DMS79 treated with DMSO at 0.1 percent for 48 hours (cell line): Measurements from ENCODE around the gene UPF1.

ENCODE experiments used
- DNase-seq: peaks from one replicate; lab custom pipeline; 2025; lab: John Stamatoyannopoulos, UW

The UPF1 gene

GRCh38 chr19:18857223-18857622 is 25.5 kb downstream of the UPF1 start:
- no peak for DNase-seq

DNA sequence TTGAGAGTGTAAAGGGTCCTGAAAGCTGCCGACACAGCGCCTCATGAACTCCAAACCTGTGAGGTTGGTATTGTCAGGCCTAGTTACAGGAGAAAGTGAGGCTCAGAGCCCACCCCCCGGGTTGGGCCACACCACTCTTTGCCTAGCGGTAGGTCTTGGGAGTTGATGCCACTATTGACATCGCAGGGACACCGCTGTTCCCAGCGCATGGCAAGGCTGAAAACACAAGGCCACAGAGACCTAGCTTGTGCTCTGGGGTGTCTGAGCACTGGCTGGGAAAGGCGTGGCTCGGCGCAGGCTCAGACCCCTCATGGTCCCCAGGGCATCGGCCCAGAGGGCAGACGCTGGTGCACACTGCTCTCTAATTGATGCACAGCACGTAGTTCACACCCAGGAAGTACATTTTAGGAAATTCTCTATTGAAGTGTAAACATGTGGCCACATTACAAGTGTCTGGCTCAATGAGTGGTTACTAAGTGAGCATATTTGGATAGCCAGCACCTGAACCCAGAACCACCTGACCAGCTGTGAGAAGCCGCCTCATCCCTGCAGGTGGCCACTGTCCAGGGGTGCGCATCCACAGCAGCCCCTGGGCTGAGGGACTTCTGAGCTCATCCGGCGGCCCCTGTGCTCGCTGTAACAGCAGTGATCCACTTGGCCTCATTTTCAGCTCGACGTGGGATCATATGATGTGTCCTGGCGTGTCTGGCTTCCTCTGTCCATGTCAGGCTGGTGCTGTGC is 27.3 kb downstream of the UPF1 start:
- DNase-seq: no peak

- DNase-seq: no peak
These were observed 28.0 kb downstream of the UPF1 start for GRCh38 chr19:18859676-18860301.

GRCh38 chr19:18860302-18860700 is 28.5 kb downstream of the UPF1 start:
- no peak for DNase-seq

- no peak for DNase-seq
These were observed 29.0 kb downstream of the UPF1 start for GRCh38 chr19:18860725-18861124.

GRCh38 chr19:18861235-18861634 is 29.5 kb downstream of the UPF1 start:
- no peak for DNase-seq

DNA sequence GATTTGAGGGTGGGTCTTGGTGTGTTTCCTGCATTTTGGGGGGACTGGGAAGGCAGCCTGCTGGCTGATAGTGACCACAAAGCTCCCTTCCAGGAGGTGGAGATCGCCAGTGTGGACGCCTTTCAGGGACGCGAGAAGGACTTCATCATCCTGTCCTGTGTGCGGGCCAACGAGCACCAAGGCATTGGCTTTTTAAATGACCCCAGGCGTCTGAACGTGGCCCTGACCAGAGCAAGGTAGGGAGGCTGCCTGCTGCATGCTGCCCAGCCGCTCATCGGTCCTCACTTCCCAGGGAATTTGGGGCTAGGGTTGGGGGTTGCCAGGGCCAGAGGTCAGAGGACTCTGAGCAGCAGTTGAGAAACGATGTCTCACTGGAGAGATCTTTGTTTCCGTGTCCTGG is 30.2 kb downstream of the UPF1 start:
- no peak for DNase-seq

- DNase-seq: no peak
These were observed 31.4 kb downstream of the UPF1 start for GRCh38 chr19:18862976-18863842.

GRCh38 chr19:18863843-18864362 is 32.1 kb downstream of the UPF1 start:
- no peak for DNase-seq

- no peak for DNase-seq
These were observed 33.6 kb downstream of the UPF1 start for GRCh38 chr19:18865106-18865972.

DNA sequence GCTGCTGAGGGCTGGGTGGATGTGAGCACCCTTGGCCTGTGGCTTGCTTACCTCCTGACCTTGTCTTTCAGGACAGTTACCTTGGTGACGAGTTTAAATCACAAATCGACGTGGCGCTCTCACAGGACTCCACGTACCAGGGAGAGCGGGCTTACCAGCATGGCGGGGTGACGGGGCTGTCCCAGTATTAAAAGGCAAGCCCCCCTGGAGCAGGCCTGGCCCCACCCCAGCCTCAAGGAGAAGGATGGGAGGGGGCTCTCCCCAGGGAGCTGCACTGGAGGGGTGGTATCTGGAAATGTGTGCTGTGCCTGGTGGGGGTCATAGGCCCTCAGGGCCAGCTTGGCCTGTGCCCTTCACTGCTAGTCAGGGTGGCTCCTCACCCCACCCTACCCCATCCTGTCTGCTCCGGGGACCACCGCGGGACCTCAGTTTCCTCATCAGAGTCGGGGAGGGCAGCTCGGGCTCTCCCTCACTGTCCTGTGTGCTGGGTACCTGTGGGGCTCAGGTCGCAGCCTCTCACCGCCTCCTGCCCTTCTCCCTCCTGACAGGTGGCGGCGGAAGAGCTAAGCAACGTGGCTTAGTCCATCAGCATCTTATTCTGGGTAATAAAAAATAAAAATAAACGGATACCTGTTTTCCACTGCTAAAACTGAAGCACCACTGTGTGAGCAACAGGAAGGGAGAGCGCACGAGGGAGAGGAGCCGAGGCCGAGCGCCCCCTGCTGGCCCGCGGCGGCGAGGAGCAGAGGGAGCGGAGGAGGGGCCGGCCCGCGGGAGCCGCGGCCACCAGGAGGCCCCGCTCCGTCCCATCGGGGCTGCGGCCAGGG is 34.4 kb downstream of the UPF1 start:
- no peak for DNase-seq

- DNase-seq: no peak
These were observed 35.0 kb downstream of the UPF1 start for GRCh38 chr19:18866800-18867123.

GRCh38 chr19:18867199-18867598 is 35.4 kb downstream of the UPF1 start:
- no peak for DNase-seq

GRCh38 chr19:18867751-18868150 is 36.0 kb downstream of the UPF1 start:
- DNase-seq: no peak

DNA sequence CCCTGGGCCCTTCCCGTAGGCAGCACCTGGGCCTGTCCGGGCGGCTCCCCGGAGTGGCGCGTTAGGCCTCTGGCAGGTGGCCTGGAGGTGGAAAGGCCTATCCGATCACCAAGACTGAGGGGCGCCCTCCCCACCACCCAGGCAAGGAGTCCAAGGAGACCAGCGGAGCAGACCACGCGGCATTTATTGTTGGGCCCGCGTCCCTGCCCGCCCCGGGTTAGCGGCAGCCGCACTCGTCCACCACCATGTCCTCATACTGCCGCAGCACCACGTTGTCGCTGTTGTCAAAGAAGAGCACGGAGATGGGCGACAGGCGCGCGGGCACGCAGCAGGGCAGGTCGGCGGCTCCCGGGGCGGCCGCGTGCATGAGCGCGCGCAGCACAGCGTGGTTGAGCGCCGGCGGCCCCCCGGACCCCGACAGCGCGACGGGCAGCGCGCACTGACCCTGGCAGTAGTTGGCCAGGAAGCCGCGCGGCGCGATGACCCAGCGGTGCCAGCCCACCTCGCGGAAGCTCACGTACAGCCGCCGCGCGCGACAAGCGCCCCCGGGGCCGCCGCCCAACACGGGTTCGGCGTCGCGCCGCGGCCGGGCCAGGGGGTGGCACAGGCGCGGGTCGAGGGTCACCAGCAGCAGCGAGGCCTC is 36.7 kb downstream of the UPF1 start:
- DNase-seq: no peak

DNA sequence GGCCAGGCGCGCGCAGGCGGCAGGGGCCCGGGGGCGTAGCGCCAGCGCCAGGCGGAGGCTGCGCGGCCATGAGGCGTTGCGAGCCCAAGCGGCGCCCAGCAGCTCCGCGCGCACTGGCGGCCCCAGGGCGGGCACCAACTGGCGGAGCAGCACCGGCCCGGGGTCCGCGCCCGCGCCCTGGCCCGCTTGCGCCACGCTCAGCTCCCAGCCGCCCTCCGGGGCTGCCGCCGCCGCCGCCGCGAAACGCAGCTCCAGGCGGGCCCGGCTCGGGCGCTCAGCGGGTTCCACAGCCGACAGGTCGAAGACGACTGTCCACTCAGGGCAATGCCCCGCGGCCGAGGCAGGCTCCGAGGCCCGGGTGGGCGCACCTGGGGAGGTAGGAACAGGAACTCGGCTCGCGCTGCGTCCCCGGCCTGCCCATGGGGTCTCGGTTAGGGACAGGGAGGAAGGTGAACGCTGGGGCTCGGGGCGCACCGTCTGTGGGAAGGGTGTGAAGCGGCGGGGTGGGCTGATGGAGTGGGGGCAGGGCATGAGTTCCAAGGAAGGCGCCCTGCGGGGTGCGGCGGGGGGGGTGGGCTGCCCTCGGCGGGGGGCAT is 37.4 kb downstream of the UPF1 start:
- no peak for DNase-seq

DNA sequence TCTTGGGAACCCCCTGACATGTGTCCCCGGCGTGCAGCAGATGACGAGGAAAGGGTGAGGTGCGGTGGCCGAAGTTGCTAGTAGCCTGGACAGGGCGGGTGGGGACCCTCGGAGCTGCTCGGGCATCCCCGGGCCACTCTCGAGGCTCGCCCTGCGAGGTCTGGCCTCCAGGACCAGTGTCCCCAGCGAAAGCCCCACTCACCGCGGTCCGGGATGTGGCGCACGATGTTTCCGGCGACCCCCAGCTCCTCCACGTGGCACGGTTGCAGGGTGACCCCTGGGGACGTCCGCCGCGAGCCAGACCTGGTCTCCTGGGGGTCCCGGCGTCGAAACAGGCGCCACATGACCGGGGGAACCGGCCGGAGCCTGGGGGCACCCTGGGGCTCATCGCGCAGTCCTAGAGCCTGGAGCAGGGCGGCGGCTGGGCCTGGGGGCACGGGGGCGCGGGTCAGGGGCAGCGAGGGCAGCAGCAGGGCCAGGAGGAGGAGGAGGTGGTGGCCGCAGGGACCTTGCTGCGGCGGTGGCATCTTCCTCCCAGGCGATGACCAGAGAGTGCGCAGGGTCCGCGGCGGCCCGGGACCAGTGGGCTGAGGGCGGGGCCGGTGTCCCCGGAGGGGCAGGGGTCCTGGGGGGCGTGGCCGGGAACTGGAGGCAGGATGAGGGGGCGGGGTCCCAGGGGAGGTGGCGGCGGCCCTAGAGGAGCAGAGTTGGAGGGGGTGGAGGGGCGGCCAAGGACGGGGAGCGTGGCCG is 38.2 kb downstream of the UPF1 start:
- no peak for DNase-seq

- no peak for DNase-seq
These were observed 38.9 kb downstream of the UPF1 start for GRCh38 chr19:18870531-18871172.

- no peak for DNase-seq
These were observed 39.8 kb downstream of the UPF1 start for GRCh38 chr19:18871543-18871942.
